WTC11 (cell line): ENCODE results near the gene ANKRD2. TPM values are rescaled to one million over a fixed set of nuclear protein-coding genes. Genes with fewer than 3 reads are reported as not detected.

Experiments used
- ATAC-seq: fragments of 200-7000 bp; cut with Tn5 transposase; 2 replicates; pipeline ENCODE4 v1.10.0; 2021; ENCODE audit warnings: mild to moderate bottlenecking, moderate library complexity
- CTCF ChIA-PET: fragments of 300-600 bp; sonication (Branson Sonifier 250); formaldehyde crosslinking; loops from one replicate; lab custom pipeline; 2021; ENCODE audit warnings: antibody characterized with exemption; lab: Charles Lee
- POLR2A ChIA-PET: fragments of 350-600 bp; sonication (Branson Sonifier 250); formaldehyde crosslinking; loops from one replicate; lab custom pipeline; 2021; ENCODE audit warnings: antibody characterized with exemption; lab: Charles Lee
- DNase-seq: peaks from one replicate; pipeline ENCODE4 v3.0.0; 2021; ENCODE audit warnings: low spot score
- H3K27ac Mint-ChIP-seq: 2 replicates; pipeline ENCODE4 v1.8.0; 2021; ENCODE audit warnings: mixed read lengths
- H3K27me3 Mint-ChIP-seq: 2 replicates; pipeline ENCODE4 v1.8.0; 2021; ENCODE audit warnings: low read depth, mild to moderate bottlenecking, moderate library complexity, mixed read lengths
- H3K36me3 Mint-ChIP-seq: 2 replicates; pipeline ENCODE4 v1.8.0; 2021; ENCODE audit warnings: mixed read lengths
- H3K4me1 Mint-ChIP-seq: 2 replicates; pipeline ENCODE4 v1.8.0; 2022; ENCODE audit warnings: mixed read lengths
- H3K4me3 Mint-ChIP-seq: 2 replicates; pipeline ENCODE4 v1.8.0; 2021; ENCODE audit warnings: mild to moderate bottlenecking, moderate library complexity, mixed read lengths
- H3K9me3 Mint-ChIP-seq: 2 replicates; pipeline ENCODE4 v1.8.0; 2021; ENCODE audit warnings: mixed read lengths
- FOXK1 ChIP-seq: sonication (generic); formaldehyde crosslinking; IDR thresholded peaks from 2 replicates; pipeline ENCODE4 v1.8.0; 2022; ENCODE audit warnings: mild to moderate bottlenecking, moderate library complexity, missing genetic modification reagents
- GABPB1 ChIP-seq: sonication (generic); formaldehyde crosslinking; IDR thresholded peaks from 2 replicates; pipeline ENCODE4 v1.8.1; 2023; ENCODE audit warnings: mild to moderate bottlenecking, missing genetic modification reagents
- IRF2 ChIP-seq: sonication (generic); formaldehyde crosslinking; IDR thresholded peaks from 2 replicates; pipeline ENCODE4 v1.8.0; 2022; ENCODE audit warnings: low read depth, missing genetic modification reagents, borderline replicate concordance
- JUN ChIP-seq: sonication (generic); formaldehyde crosslinking; IDR thresholded peaks from 2 replicates; pipeline ENCODE4 v1.8.0; 2023; ENCODE audit warnings: mild to moderate bottlenecking, missing genetic modification reagents
- KAT7 ChIP-seq: sonication (generic); formaldehyde crosslinking; IDR thresholded peaks from 2 replicates; pipeline ENCODE4 v1.8.1; 2023; ENCODE audit warnings: missing genetic modification reagents, mild to moderate bottlenecking, borderline replicate concordance
- OVOL2 ChIP-seq: fragments of 250-450 bp; sonication (Bioruptor Pico); IDR thresholded peaks from 2 replicates; pipeline ENCODE4 v1.9.0; 2021; ENCODE audit warnings: mild to moderate bottlenecking, borderline replicate concordance
- RORB ChIP-seq: fragments of 250-450 bp; sonication (Bioruptor Pico); IDR thresholded peaks from 2 replicates; pipeline ENCODE4 v1.9.0; 2021; ENCODE audit warnings: mild to moderate bottlenecking
- SMAD4 ChIP-seq: sonication (generic); formaldehyde crosslinking; IDR thresholded peaks from 2 replicates; pipeline ENCODE4 v1.8.0; 2022; ENCODE audit warnings: mild to moderate bottlenecking, missing genetic modification reagents
- SOX15 ChIP-seq: fragments of 250-450 bp; sonication (Bioruptor Pico); IDR thresholded peaks from 2 replicates; pipeline ENCODE4 v1.9.0; 2021; ENCODE audit warnings: mild to moderate bottlenecking
- SP1 ChIP-seq: sonication (generic); formaldehyde crosslinking; conservative IDR thresholded peaks from 2 replicates; pipeline ENCODE4 v1.8.1; 2022; ENCODE audit warnings: missing genetic modification reagents
- ZNF138 ChIP-seq: sonication (generic); formaldehyde crosslinking; conservative IDR thresholded peaks from 2 replicates; pipeline ENCODE4 v1.8.1; 2022; ENCODE audit warnings: mild to moderate bottlenecking, moderate library complexity, missing genetic modification reagents
- total RNA-seq: library from RNA; stranded (reverse); gene quantifications from 3 replicates; pipeline ENCODE4 v1.2.3, GENCODE V29; 2021
- TF ChIP-seq, protein P1 (sequence below): sonication (generic); formaldehyde crosslinking; IDR thresholded peaks from 2 replicates; pipeline ENCODE4 v1.8.0; 2022; ENCODE audit warnings: mild to moderate bottlenecking, missing genetic modification reagents
- TF ChIP-seq, protein P2 (sequence below): sonication (generic); formaldehyde crosslinking; IDR thresholded peaks from 2 replicates; pipeline ENCODE4 v1.8.1; 2023; ENCODE audit warnings: mild to moderate bottlenecking, missing genetic modification reagents, moderate library complexity
- TF ChIP-seq, protein P3 (sequence below): sonication (generic); formaldehyde crosslinking; IDR thresholded peaks from 2 replicates; pipeline ENCODE4 v1.8.1; 2022; ENCODE audit warnings: missing genetic modification reagents, borderline replicate concordance
- TF ChIP-seq, protein P4 (sequence below): sonication (generic); formaldehyde crosslinking; IDR thresholded peaks from 2 replicates; pipeline ENCODE4 v1.8.1; 2022; ENCODE audit warnings: mild to moderate bottlenecking, moderate library complexity, missing genetic modification reagents
- TF ChIP-seq, protein P5 (sequence below): fragments of 200-600 bp; IDR thresholded peaks from 2 replicates; pipeline ENCODE4 v1.8.0; 2022; ENCODE audit warnings: antibody characterized with exemption
- TF ChIP-seq, protein P6 (sequence below): fragments of 250-450 bp; sonication (Bioruptor Pico); IDR thresholded peaks from 2 replicates; pipeline ENCODE4 v1.9.0; 2021; ENCODE audit warnings: mild to moderate bottlenecking, borderline replicate concordance
- TF ChIP-seq, protein P7 (sequence below): sonication (generic); formaldehyde crosslinking; IDR thresholded peaks from 2 replicates; pipeline ENCODE4 v1.8.1; 2023; ENCODE audit warnings: mild to moderate bottlenecking, moderate library complexity, missing genetic modification reagents
- TF ChIP-seq, protein P8 (sequence below): sonication (generic); formaldehyde crosslinking; IDR thresholded peaks from 2 replicates; pipeline ENCODE4 v1.8.1; 2023; ENCODE audit warnings: mild to moderate bottlenecking, missing genetic modification reagents, moderate library complexity

Gene ANKRD2
- total RNA-seq, 1 experiment from 2014 or later: not detected

DNA sequence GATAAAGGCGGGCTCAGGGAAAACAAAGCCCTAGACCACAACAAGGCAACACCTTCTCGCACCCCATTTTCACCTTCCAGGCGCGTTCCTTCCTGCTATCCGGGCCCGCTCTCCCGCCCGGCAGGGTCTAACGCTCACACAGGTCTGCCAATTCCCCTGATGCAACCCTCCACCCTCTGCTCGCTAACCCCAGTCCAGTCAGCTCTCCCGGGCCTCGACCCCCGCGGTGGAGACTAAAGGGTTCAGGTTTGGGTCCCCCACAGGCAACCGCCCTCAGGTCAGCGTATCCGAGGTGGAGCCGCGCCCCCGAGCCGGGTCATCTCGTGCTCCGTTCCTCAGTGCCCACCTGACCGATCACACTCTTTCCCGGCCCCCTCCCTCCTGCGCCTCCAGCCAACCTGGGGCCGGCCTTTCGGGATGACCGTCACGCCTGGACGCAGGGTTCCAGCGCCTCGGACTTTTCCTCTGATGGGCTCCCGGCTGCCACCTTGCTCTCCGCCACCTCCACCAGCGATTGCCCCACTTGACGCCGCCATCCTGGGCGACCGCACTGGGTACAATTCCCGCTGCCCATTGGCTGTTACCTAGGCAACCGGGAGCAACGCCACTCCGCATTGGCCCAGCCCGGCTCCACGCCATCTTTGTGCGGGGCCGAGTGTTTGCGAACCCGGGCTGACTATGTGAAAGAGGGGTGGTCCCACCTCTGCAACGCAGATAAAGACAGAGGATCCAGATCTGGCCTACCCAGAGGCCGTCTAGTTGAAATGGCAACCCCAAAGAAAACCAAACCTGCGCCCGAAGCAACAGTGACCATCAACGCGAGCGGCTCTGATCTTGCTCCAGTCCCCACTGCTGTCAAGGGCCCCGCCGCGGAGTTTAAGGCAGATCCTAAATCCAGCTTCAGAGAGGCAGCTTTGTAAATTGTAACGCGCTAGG lies 60.6 kb downstream of the ANKRD2 start, which contains the start of gene MORN4:
TSS of gene MORN4 (minus strand) at position 552 of the 936 bp plus-strand sequence. CDS start 13,847 bp downstream, outside the sequence.
- CTCF ChIA-PET: interaction anchor here (1.0 to 1.3 kb wide), 2 partner anchors 49 to 61 kb away, joined by 3 to 4 read pairs; partner anchors contain the start of genes ANKRD2 and HOGA1
- H3K4me1 Mint-ChIP-seq: peaks cover 11% of the 10 kb centered on the region; the same call in 1 of the 2 replicates
- POLR2A ChIA-PET: no interaction called here
- TF ChIP-seq, protein P1, sequence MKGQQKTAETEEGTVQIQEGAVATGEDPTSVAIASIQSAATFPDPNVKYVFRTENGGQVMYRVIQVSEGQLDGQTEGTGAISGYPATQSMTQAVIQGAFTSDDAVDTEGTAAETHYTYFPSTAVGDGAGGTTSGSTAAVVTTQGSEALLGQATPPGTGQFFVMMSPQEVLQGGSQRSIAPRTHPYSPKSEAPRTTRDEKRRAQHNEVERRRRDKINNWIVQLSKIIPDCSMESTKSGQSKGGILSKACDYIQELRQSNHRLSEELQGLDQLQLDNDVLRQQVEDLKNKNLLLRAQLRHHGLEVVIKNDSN (CRISPR knock-in tag): peak; percentile 41; the same call in 1 of the 2 replicates
- TF ChIP-seq, protein P2, sequence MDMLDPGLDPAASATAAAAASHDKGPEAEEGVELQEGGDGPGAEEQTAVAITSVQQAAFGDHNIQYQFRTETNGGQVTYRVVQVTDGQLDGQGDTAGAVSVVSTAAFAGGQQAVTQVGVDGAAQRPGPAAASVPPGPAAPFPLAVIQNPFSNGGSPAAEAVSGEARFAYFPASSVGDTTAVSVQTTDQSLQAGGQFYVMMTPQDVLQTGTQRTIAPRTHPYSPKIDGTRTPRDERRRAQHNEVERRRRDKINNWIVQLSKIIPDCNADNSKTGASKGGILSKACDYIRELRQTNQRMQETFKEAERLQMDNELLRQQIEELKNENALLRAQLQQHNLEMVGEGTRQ (CRISPR knock-in tag): peak; percentile 45
- peak; percentile 65 for TF ChIP-seq GABPB1 (CRISPR knock-in tag)
- TF ChIP-seq JUN: no peak
- 0 out of 2 replicates have a peak, but pooled peaks have one; percentile 71 for TF ChIP-seq KAT7 (CRISPR knock-in tag)
- TF ChIP-seq, protein P3, sequence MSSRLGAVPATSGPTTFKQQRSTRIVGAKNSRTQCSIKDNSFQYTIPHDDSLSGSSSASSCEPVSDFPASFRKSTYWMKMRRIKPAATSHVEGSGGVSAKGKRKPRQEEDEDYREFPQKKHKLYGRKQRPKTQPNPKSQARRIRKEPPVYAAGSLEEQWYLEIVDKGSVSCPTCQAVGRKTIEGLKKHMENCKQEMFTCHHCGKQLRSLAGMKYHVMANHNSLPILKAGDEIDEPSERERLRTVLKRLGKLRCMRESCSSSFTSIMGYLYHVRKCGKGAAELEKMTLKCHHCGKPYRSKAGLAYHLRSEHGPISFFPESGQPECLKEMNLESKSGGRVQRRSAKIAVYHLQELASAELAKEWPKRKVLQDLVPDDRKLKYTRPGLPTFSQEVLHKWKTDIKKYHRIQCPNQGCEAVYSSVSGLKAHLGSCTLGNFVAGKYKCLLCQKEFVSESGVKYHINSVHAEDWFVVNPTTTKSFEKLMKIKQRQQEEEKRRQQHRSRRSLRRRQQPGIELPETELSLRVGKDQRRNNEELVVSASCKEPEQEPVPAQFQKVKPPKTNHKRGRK (CRISPR knock-in tag): no peak
- TF ChIP-seq FOXK1 (CRISPR knock-in tag): peak; percentile 68; the same call in 1 of the 2 replicates
- peak; percentile 57 for TF ChIP-seq SP1 (CRISPR knock-in tag)
- TF ChIP-seq, protein P4, sequence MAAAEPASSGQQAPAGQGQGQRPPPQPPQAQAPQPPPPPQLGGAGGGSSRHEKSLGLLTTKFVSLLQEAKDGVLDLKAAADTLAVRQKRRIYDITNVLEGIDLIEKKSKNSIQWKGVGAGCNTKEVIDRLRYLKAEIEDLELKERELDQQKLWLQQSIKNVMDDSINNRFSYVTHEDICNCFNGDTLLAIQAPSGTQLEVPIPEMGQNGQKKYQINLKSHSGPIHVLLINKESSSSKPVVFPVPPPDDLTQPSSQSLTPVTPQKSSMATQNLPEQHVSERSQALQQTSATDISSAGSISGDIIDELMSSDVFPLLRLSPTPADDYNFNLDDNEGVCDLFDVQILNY: peak; percentile 58; the same call in 1 of the 2 replicates
- TF ChIP-seq, protein P5, sequence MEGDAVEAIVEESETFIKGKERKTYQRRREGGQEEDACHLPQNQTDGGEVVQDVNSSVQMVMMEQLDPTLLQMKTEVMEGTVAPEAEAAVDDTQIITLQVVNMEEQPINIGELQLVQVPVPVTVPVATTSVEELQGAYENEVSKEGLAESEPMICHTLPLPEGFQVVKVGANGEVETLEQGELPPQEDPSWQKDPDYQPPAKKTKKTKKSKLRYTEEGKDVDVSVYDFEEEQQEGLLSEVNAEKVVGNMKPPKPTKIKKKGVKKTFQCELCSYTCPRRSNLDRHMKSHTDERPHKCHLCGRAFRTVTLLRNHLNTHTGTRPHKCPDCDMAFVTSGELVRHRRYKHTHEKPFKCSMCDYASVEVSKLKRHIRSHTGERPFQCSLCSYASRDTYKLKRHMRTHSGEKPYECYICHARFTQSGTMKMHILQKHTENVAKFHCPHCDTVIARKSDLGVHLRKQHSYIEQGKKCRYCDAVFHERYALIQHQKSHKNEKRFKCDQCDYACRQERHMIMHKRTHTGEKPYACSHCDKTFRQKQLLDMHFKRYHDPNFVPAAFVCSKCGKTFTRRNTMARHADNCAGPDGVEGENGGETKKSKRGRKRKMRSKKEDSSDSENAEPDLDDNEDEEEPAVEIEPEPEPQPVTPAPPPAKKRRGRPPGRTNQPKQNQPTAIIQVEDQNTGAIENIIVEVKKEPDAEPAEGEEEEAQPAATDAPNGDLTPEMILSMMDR: no peak
- no peak for TF ChIP-seq OVOL2 (CRISPR knock-in tag)
- no peak for TF ChIP-seq SMAD4 (CRISPR knock-in tag)
- no peak for TF ChIP-seq RORB
- TF ChIP-seq ZNF138 (CRISPR knock-in tag): 0 out of 2 replicates have a peak, but pooled peaks have one; percentile 82
- no peak for TF ChIP-seq SOX15 (CRISPR knock-in tag)
- TF ChIP-seq, protein P6, sequence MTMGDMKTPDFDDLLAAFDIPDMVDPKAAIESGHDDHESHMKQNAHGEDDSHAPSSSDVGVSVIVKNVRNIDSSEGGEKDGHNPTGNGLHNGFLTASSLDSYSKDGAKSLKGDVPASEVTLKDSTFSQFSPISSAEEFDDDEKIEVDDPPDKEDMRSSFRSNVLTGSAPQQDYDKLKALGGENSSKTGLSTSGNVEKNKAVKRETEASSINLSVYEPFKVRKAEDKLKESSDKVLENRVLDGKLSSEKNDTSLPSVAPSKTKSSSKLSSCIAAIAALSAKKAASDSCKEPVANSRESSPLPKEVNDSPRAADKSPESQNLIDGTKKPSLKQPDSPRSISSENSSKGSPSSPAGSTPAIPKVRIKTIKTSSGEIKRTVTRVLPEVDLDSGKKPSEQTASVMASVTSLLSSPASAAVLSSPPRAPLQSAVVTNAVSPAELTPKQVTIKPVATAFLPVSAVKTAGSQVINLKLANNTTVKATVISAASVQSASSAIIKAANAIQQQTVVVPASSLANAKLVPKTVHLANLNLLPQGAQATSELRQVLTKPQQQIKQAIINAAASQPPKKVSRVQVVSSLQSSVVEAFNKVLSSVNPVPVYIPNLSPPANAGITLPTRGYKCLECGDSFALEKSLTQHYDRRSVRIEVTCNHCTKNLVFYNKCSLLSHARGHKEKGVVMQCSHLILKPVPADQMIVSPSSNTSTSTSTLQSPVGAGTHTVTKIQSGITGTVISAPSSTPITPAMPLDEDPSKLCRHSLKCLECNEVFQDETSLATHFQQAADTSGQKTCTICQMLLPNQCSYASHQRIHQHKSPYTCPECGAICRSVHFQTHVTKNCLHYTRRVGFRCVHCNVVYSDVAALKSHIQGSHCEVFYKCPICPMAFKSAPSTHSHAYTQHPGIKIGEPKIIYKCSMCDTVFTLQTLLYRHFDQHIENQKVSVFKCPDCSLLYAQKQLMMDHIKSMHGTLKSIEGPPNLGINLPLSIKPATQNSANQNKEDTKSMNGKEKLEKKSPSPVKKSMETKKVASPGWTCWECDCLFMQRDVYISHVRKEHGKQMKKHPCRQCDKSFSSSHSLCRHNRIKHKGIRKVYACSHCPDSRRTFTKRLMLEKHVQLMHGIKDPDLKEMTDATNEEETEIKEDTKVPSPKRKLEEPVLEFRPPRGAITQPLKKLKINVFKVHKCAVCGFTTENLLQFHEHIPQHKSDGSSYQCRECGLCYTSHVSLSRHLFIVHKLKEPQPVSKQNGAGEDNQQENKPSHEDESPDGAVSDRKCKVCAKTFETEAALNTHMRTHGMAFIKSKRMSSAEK (CRISPR knock-in tag): no peak
- TF ChIP-seq IRF2 (CRISPR knock-in tag): no peak
- TF ChIP-seq, protein P7, sequence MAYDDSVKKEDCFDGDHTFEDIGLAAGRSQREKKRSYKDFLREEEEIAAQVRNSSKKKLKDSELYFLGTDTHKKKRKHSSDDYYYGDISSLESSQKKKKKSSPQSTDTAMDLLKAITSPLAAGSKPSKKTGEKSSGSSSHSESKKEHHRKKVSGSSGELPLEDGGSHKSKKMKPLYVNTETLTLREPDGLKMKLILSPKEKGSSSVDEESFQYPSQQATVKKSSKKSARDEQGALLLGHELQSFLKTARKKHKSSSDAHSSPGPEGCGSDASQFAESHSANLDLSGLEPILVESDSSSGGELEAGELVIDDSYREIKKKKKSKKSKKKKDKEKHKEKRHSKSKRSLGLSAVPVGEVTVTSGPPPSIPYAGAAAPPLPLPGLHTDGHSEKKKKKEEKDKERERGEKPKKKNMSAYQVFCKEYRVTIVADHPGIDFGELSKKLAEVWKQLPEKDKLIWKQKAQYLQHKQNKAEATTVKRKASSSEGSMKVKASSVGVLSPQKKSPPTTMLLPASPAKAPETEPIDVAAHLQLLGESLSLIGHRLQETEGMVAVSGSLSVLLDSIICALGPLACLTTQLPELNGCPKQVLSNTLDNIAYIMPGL (CRISPR knock-in tag): peak; percentile 37; the same call in 1 of the 2 replicates
- TF ChIP-seq, protein P8, sequence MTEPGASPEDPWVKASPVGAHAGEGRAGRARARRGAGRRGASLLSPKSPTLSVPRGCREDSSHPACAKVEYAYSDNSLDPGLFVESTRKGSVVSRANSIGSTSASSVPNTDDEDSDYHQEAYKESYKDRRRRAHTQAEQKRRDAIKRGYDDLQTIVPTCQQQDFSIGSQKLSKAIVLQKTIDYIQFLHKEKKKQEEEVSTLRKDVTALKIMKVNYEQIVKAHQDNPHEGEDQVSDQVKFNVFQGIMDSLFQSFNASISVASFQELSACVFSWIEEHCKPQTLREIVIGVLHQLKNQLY (CRISPR knock-in tag): no peak

More for the DNA sequence above, 60.6 kb downstream of the ANKRD2 start, which contains the start of gene MORN4:
- Mint-ChIP-seq H3K9me3 (no peaks in the 10 kb centered on the region), H3K36me3 (no peaks in the 10 kb centered on the region), H3K4me3 (peak within 1 kb of the TSS; percentile 98), H3K27me3 (no peaks in the 10 kb centered on the region), H3K27ac (peak within 1 kb of the TSS; percentile 97)
- DNase-seq (peak; percentile 95), ATAC-seq (peak; percentile 96)
